ACC112 (cell line): ENCODE results near the gene ADRM1.

Source experiments
- H2AFZ ChIP-seq: fragments of 200-600 bp; sonication (generic); one replicate; pipeline ENCODE4 v1.6.0; 2017; ENCODE audit warnings: antibody characterized with exemption, low read length; ENCODE audit not compliant: unreplicated experiment
- H3K27ac ChIP-seq: fragments of 200-600 bp; sonication (generic); 2 replicates; pipeline ENCODE4 v1.5.1; 2014; ENCODE audit warnings: low read depth, mild to moderate bottlenecking, antibody characterized with exemption, low read length, moderate library complexity
- H3K27me3 ChIP-seq: fragments of 200-600 bp; sonication (generic); 2 replicates; pipeline ENCODE4 v1.6.1; 2014; ENCODE audit warnings: mild to moderate bottlenecking, antibody characterized with exemption, low read length, moderate library complexity, mixed read lengths; ENCODE audit not compliant: insufficient read depth
- H3K36me3 ChIP-seq: fragments of 200-600 bp; sonication (generic); 2 replicates; pipeline ENCODE4 v1.6.1; 2016; ENCODE audit warnings: mild to moderate bottlenecking, antibody characterized with exemption, low read length, moderate library complexity, mixed read lengths; ENCODE audit not compliant: insufficient read depth
- H3K4me1 ChIP-seq: fragments of 200-600 bp; sonication (generic); one replicate; pipeline ENCODE4 v1.6.1; 2016; ENCODE audit warnings: low read length, mixed read lengths; ENCODE audit not compliant: insufficient read depth, unreplicated experiment, control insufficient read depth
- H3K4me3 ChIP-seq: fragments of 200-600 bp; sonication (generic); 2 replicates; pipeline ENCODE4 v1.5.1; 2014; ENCODE audit warnings: mild to moderate bottlenecking, low read depth, low read length
- H3K79me2 ChIP-seq: fragments of 200-600 bp; sonication (generic); one replicate; pipeline ENCODE4 v1.6.0; 2016; ENCODE audit warnings: low read length; ENCODE audit not compliant: control insufficient read depth, unreplicated experiment, insufficient read depth

The ADRM1 gene

DNA sequence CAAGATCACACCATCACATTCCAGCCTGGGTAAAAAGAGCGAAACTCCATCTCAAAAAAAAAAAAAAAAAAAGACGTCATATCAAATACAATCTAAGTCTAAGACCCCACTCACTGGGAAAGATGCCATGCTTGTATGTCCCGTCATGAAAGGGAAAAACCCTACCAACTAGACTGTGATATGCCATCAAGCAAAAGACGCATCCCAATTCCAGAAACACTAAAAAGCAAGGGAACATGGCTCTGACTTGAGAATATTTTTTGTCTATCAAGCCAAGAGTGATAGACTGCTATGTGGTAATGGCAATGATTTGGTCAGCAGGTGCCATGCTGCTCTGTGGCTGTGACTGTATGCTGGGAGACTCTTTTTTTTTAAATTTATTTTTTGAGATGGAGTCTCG, 41.3 kb downstream of the ADRM1 start:
- Histone ChIP-seq H3K27me3 (no peaks in the 10 kb centered on the region), H3K4me1 (no peaks in the 10 kb centered on the region), H2AFZ (no peak overlapping the region), H3K27ac (no peak overlapping the region), H3K4me3 (no peak overlapping the region), H3K79me2 (no peaks in the 10 kb centered on the region), H3K36me3 (peaks cover 9% of the 10 kb centered on the region)

- Histone ChIP-seq H2AFZ (no peak overlapping the region), H3K27ac (no peak overlapping the region), H3K4me1 (no peaks in the 10 kb centered on the region), H3K27me3 (no peaks in the 10 kb centered on the region), H3K36me3 (peaks cover 6% of the 10 kb centered on the region), H3K79me2 (no peaks in the 10 kb centered on the region), H3K4me3 (no peak overlapping the region)
Measured at GRCh38 chr20:62344782-62345181, 42.0 kb downstream of the ADRM1 start.

DNA sequence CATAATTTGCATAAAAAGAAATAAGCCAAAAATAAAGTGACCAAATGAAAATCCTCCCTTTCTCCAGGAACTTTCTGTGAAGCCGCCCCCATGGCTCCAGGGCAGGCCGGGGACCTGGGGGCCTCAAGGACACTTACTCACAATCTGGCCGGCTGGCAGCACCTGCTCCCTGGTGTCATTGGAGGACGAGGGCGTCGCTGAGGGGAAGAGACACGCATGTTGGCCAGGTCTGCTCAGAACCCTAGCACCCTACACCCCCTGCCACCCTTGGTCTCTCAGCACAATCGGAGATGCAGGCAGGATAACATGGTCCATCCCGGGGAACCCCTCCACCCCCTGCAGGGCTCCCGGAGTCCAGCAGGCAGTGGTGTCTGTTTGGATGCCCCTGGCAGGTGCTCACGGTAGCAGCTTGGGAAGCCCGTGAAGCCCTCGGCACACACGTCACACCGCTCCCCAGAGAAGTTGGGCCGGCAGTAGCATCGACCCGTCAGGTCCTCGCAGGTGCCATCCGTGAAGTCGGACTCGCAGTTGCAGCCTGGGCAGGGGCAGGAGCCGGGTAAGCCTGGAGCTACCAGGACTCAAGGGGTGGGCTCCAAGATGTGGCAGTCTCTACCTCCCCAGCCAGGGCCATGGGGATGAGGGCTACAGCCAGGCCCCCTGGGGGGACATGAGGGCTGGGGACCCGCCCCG, 43.0 kb downstream of the ADRM1 start:
- Histone ChIP-seq H2AFZ (no peak overlapping the region), H3K27ac (no peak overlapping the region), H3K79me2 (no peaks in the 10 kb centered on the region), H3K4me3 (no peak overlapping the region), H3K36me3 (peaks cover 6% of the 10 kb centered on the region), H3K27me3 (no peaks in the 10 kb centered on the region), H3K4me1 (peaks cover 6% of the 10 kb centered on the region)

GRCh38 chr20:62346398-62347150, 43.8 kb downstream of the ADRM1 start:
- Histone ChIP-seq H2AFZ (no peak overlapping the region), H3K27ac (no peak overlapping the region), H3K36me3 (no peaks in the 10 kb centered on the region), H3K4me1 (peaks cover 6% of the 10 kb centered on the region), H3K4me3 (no peak overlapping the region), H3K79me2 (no peaks in the 10 kb centered on the region), H3K27me3 (no peaks in the 10 kb centered on the region)

GRCh38 chr20:62347151-62347404, 44.3 kb downstream of the ADRM1 start:
- Histone ChIP-seq H3K27me3 (no peaks in the 10 kb centered on the region), H3K4me1 (peaks cover 6% of the 10 kb centered on the region), H3K27ac (no peak overlapping the region), H3K4me3 (no peak overlapping the region), H3K79me2 (no peaks in the 10 kb centered on the region), H3K36me3 (no peaks in the 10 kb centered on the region), H2AFZ (no peak overlapping the region)

DNA sequence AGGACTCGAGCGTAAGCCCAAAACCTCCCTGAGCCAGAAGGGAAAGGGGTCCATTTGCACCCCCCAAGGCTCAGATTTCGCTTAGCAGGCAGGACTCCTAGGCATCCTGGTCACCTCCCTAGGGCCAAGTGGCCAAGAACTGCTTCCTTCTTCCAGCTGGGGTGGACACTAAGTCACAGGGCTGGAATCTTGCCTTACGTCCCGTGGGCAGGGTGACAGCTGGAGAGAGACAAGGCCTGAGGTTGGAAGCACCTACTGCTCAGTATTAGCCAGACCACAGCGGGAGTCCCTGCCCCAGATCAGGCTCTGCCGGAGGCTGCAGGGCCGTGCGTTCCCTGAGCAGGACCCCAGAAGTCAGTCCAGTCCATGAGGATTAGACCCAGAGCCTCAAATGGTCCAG, 44.6 kb downstream of the ADRM1 start:
- Histone ChIP-seq H3K36me3 (no peaks in the 10 kb centered on the region), H2AFZ (no peak overlapping the region), H3K27ac (no peak overlapping the region), H3K4me3 (no peak overlapping the region), H3K27me3 (no peaks in the 10 kb centered on the region), H3K79me2 (no peaks in the 10 kb centered on the region), H3K4me1 (peaks cover 8% of the 10 kb centered on the region)

- H3K79me2 ChIP-seq: no peaks in the 10 kb centered on the region
Measured at GRCh38 chr20:62348604-62349003, 45.8 kb downstream of the ADRM1 start.

GRCh38 chr20:62349556-62350097, 46.8 kb downstream of the ADRM1 start:
- Histone ChIP-seq H3K4me3 (no peak overlapping the region), H3K27me3 (no peaks in the 10 kb centered on the region), H3K27ac (no peak overlapping the region), H2AFZ (no peak overlapping the region), H3K4me1 (peaks cover 15% of the 10 kb centered on the region), H3K36me3 (no peaks in the 10 kb centered on the region), H3K79me2 (no peaks in the 10 kb centered on the region)

More at GRCh38 chr20:62348604-62349003, 45.8 kb downstream of the ADRM1 start:
- H3K27me3 ChIP-seq: no peaks in the 10 kb centered on the region
- H3K4me3 ChIP-seq: no peak overlapping the region
- no peak overlapping the region for H2AFZ ChIP-seq
- peaks cover 15% of the 10 kb centered on the region for H3K4me1 ChIP-seq
- no peaks in the 10 kb centered on the region for H3K36me3 ChIP-seq
- H3K27ac ChIP-seq: no peak overlapping the region

GRCh38 chr20:62350098-62350628, 47.4 kb downstream of the ADRM1 start:
- Histone ChIP-seq H3K36me3 (no peaks in the 10 kb centered on the region), H3K27ac (no peak overlapping the region), H3K79me2 (no peaks in the 10 kb centered on the region), H3K4me3 (no peak overlapping the region), H3K27me3 (no peaks in the 10 kb centered on the region), H3K4me1 (peaks cover 18% of the 10 kb centered on the region), H2AFZ (no peak overlapping the region)

DNA sequence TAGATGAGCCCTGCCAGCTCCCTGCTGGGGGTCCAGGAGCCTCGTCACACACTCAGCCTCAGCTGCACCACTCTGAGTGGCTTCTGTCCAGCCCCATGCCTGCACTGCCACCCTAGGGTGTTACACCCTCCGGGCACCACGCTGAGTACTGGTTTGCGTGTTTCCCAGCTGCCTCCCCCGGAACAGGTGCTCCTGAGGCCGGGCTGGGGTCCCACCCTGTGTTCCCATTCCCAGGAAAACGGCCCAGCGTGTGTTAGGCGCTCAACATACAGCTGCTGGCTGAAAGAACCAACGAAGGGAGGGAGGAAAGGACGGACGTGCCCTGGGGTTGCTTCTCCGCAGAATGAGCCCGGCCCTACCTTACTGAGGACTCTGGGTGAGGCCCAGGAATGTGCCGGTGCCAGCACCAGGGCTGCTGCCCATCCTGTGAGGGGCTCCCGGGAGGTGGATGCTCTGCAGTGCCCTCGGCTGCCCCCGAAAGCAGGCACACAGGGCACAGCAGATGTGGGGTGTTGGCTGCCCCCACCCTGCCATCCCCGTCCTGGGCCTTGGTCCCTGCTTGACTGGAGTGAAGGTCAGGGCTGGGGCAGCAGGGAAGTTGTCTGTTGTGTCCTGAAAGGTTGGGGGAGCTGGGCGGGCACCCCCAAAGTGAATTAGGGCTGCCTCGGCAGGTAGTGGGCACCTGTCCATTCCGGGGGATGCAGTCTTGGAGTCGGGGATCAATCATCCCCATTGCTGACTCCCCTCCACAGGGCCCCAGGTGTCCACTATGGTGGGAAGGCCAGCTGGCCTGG, 48.0 kb downstream of the ADRM1 start:
- H3K27ac ChIP-seq: no peak overlapping the region
- no peaks in the 10 kb centered on the region for H3K36me3 ChIP-seq
- peaks cover 25% of the 10 kb centered on the region for H3K4me1 ChIP-seq
- H3K4me3 ChIP-seq: no peak overlapping the region
- no peak overlapping the region for H2AFZ ChIP-seq
- no peaks in the 10 kb centered on the region for H3K79me2 ChIP-seq
- no peaks in the 10 kb centered on the region for H3K27me3 ChIP-seq
